Measurements from ENCODE around the gene RMI2. TPM values are rescaled to one million over a fixed set of nuclear protein-coding genes. Genes with fewer than 3 reads are reported as not detected.

The RMI2 gene
- polyA plus RNA-seq, 1 donor (not counting 4 experiments of a cell fraction or from before 2014, with no cell fraction given), result 6.8 TPM

DNA sequence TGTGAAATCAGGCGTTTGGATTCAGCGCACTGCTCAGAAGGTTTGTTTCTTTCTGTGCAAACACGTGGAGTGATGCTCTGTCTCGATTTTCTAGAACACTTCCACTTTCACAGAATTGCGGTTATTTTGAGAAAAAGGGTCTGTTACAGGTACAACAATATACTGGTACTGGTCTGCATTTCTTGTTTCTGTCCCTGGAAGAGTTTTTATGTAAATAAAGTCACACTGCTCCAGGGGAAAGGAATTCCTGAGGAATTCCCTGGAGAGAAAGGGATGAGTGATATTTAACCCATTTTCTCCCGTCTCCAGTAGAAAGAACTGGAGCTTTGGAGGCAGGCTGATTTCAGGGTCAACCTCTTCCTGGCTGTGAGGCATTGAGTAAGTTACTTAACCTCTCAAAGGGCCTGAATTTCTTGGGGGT, 16.2 kb upstream of the RMI2 start:
- Histone ChIP-seq H3K4me1 (ENCODE audit: control insufficient read depth, extremely low read depth, insufficient read depth, low read length) (peaks cover 14% of the 10 kb centered on the region), H3K27ac (ENCODE audit: control insufficient read depth, insufficient read depth, low read length) (no peak overlapping the region), H3K9me1 (ENCODE audit: control insufficient read depth, extremely low read depth, insufficient read depth, low read length) (no peaks in the 10 kb centered on the region), H3K36me3 (ENCODE audit: control insufficient read depth in 2 of 2, extremely low read depth in 1 of 2, insufficient read depth in 2 of 2, low read length in 2 of 2) (no peaks in the 10 kb centered on the region), H3K9ac (ENCODE audit: control insufficient read depth, extremely low read depth, insufficient read depth, low read length) (no peak overlapping the region), H3K4me3 (ENCODE audit: control insufficient read depth in 2 of 3, extremely low read depth in 1 of 3, insufficient read depth in 2 of 3, low read depth in 1 of 3, low read length in 3 of 3) (no peak overlapping the region), H2AFZ (ENCODE audit: control insufficient read depth, low read length) (no peak overlapping the region), H3K9me3 (ENCODE audit: control insufficient read depth, low read depth, low read length) (no peaks in the 10 kb centered on the region), H3K4me2 (ENCODE audit: control insufficient read depth, extremely low read depth, insufficient read depth, low read depth, low read length) (no peak overlapping the region), H3K79me2 (ENCODE audit: control insufficient read depth, insufficient read depth, low read length) (no peaks in the 10 kb centered on the region), H3K27me3 (ENCODE audit: control insufficient read depth, extremely low read depth, insufficient read depth, low read length) (no peaks in the 10 kb centered on the region), H4K20me1 (ENCODE audit: control insufficient read depth, extremely low read depth, insufficient read depth, low read length) (no peaks in the 10 kb centered on the region)
- TF ChIP-seq, protein P1, sequence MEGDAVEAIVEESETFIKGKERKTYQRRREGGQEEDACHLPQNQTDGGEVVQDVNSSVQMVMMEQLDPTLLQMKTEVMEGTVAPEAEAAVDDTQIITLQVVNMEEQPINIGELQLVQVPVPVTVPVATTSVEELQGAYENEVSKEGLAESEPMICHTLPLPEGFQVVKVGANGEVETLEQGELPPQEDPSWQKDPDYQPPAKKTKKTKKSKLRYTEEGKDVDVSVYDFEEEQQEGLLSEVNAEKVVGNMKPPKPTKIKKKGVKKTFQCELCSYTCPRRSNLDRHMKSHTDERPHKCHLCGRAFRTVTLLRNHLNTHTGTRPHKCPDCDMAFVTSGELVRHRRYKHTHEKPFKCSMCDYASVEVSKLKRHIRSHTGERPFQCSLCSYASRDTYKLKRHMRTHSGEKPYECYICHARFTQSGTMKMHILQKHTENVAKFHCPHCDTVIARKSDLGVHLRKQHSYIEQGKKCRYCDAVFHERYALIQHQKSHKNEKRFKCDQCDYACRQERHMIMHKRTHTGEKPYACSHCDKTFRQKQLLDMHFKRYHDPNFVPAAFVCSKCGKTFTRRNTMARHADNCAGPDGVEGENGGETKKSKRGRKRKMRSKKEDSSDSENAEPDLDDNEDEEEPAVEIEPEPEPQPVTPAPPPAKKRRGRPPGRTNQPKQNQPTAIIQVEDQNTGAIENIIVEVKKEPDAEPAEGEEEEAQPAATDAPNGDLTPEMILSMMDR (optimal IDR thresholded peaks at IDR 0.05 in 1 of 3, IDR thresholded peaks at IDR 0.05 in 1 of 3, conservative IDR thresholded peaks at IDR 0.05 in 1 of 3; ENCODE audit: extremely low read depth in 1 of 3, insufficient read depth in 2 of 3, low read length in 3 of 3), result no peak
- no peak for TF ChIP-seq EZH2 (IDR thresholded peaks at IDR 0.05; ENCODE audit: low read length)
- FAIRE-seq (no peak), DNase-seq (ENCODE audit: low read depth, low spot score) (no peak)
- dilution Hi-C loops (cut with MboI; ENCODE audit: extremely low pct_ligation_motif_present, low sequenced_read_pairs), result no loop called here

DNA sequence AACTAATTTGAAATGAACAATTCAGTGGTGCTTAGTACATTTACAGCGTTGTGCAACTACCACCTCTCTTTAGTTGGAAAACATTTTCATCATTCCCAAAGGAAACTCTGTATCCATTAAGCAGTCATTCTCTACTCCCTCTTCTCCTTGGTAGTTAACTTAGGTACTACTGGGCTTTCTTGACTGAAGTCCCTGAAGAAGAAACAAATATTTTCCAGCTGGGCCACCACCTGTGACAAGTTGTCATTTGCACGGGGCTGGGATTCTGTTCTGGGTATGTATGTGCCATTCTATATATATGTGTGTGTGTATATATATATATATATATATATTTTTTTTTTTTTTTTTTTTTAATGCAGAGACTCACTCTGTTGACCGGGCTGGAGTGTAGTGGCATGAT, 15.4 kb upstream of the RMI2 start:
- Histone ChIP-seq H3K79me2 (ENCODE audit: control insufficient read depth, insufficient read depth, low read length) (no peaks in the 10 kb centered on the region), H3K4me1 (ENCODE audit: control insufficient read depth, extremely low read depth, insufficient read depth, low read length) (peaks cover 14% of the 10 kb centered on the region), H3K9me1 (ENCODE audit: control insufficient read depth, extremely low read depth, insufficient read depth, low read length) (no peaks in the 10 kb centered on the region), H2AFZ (ENCODE audit: control insufficient read depth, low read length) (no peak overlapping the region), H3K4me3 (ENCODE audit: control insufficient read depth in 2 of 3, extremely low read depth in 1 of 3, insufficient read depth in 2 of 3, low read depth in 1 of 3, low read length in 3 of 3) (no peak overlapping the region), H4K20me1 (ENCODE audit: control insufficient read depth, extremely low read depth, insufficient read depth, low read length) (no peaks in the 10 kb centered on the region), H3K27ac (ENCODE audit: control insufficient read depth, insufficient read depth, low read length) (no peak overlapping the region), H3K27me3 (ENCODE audit: control insufficient read depth, extremely low read depth, insufficient read depth, low read length) (no peaks in the 10 kb centered on the region), H3K9me3 (ENCODE audit: control insufficient read depth, low read depth, low read length) (no peaks in the 10 kb centered on the region), H3K4me2 (ENCODE audit: control insufficient read depth, extremely low read depth, insufficient read depth, low read depth, low read length) (no peak overlapping the region), H3K9ac (ENCODE audit: control insufficient read depth, extremely low read depth, insufficient read depth, low read length) (no peak overlapping the region), H3K36me3 (ENCODE audit: control insufficient read depth in 2 of 2, extremely low read depth in 1 of 2, insufficient read depth in 2 of 2, low read length in 2 of 2) (no peaks in the 10 kb centered on the region)
- DNase-seq (ENCODE audit: low read depth, low spot score), result no peak
- TF ChIP-seq, protein P1 (optimal IDR thresholded peaks at IDR 0.05 in 1 of 3, IDR thresholded peaks at IDR 0.05 in 1 of 3, conservative IDR thresholded peaks at IDR 0.05 in 1 of 3; ENCODE audit: extremely low read depth in 1 of 3, insufficient read depth in 2 of 3, low read length in 3 of 3), result no peak
- no peak for TF ChIP-seq EZH2 (IDR thresholded peaks at IDR 0.05; ENCODE audit: low read length)
- dilution Hi-C loops (cut with MboI; ENCODE audit: extremely low pct_ligation_motif_present, low sequenced_read_pairs), result no loop called here
- FAIRE-seq, result no peak
